AG09309 (cell line): Measurements from ENCODE around the gene GPC5.

Experiments used
- DNase-seq: peaks from one replicate; pipeline ENCODE4 v3.0.0-alpha.2; 2010; ENCODE audit warnings: low read depth
- H3K4me3 ChIP-seq: 2 replicates; pipeline ENCODE4 v1.5.1; 2011; ENCODE audit warnings: mild to moderate bottlenecking, low read depth, low read length, moderate library complexity; ENCODE audit not compliant: control insufficient read depth
- CTCF ChIP-seq: IDR thresholded peaks from 2 replicates; pipeline ENCODE4 v1.5.1; 2011; ENCODE audit warnings: mild to moderate bottlenecking, low read depth, low read length, inconsistent platforms; ENCODE audit not compliant: insufficient read depth, control insufficient read depth; ENCODE audit errors: missing control alignments

The GPC5 gene

GRCh38 chr13:92901739-92902138 is 1503.3 kb downstream of the GPC5 start:
- H3K4me3 ChIP-seq = no peak overlapping the region
- DNase-seq = no peak
- TF ChIP-seq CTCF = no peak

GRCh38 chr13:92912629-92913028 is 1514.2 kb downstream of the GPC5 start:
- DNase-seq = no peak
- H3K4me3 ChIP-seq = no peak overlapping the region
- no peak for TF ChIP-seq CTCF

- no peak overlapping the region for H3K4me3 ChIP-seq
- no peak for DNase-seq
- no peak for TF ChIP-seq CTCF
These were observed 1515.4 kb downstream of the GPC5 start for GRCh38 chr13:92913840-92914239.
